ENCODE results near the gene LBH.

The LBH gene

GRCh38 chr2:30243231-30243630 lies 11.9 kb downstream of the LBH start:
- TF ChIP-seq CTCF (conservative IDR thresholded peaks at IDR 0.05) (no peak), ZFX (IDR thresholded peaks at IDR 0.05) (no peak)
- no peak overlapping the region for H3K27ac ChIP-seq

GRCh38 chr2:30245364-30245763 lies 14.0 kb downstream of the LBH start:
- H3K27ac ChIP-seq = no peak overlapping the region
- TF ChIP-seq ZFX (IDR thresholded peaks at IDR 0.05) (no peak), CTCF (conservative IDR thresholded peaks at IDR 0.05) (no peak)

GRCh38 chr2:30248791-30249190 lies 17.5 kb downstream of the LBH start:
- no peak overlapping the region for H3K27ac ChIP-seq
- no peak for TF ChIP-seq CTCF (conservative IDR thresholded peaks at IDR 0.05)
- no peak for TF ChIP-seq ZFX (IDR thresholded peaks at IDR 0.05)

GRCh38 chr2:30249354-30249753 lies 18.0 kb downstream of the LBH start:
- TF ChIP-seq ZFX (IDR thresholded peaks at IDR 0.05) = no peak
- TF ChIP-seq CTCF (conservative IDR thresholded peaks at IDR 0.05) = no peak
- no peak overlapping the region for H3K27ac ChIP-seq

- no peak for TF ChIP-seq ZFX (IDR thresholded peaks at IDR 0.05)
- TF ChIP-seq CTCF (conservative IDR thresholded peaks at IDR 0.05) = no peak
- no peak overlapping the region for H3K27ac ChIP-seq
These were observed 19.1 kb downstream of the LBH start for GRCh38 chr2:30250421-30250820.

GRCh38 chr2:30252723-30253701 lies 21.7 kb downstream of the LBH start:
- no peak for TF ChIP-seq ZFX (IDR thresholded peaks at IDR 0.05)
- no peak for TF ChIP-seq CTCF (conservative IDR thresholded peaks at IDR 0.05)
- no peak overlapping the region for H3K27ac ChIP-seq

- TF ChIP-seq CTCF (conservative IDR thresholded peaks at IDR 0.05) (no peak), ZFX (IDR thresholded peaks at IDR 0.05) (no peak)
- H3K27ac ChIP-seq = no peak overlapping the region
These were observed 22.7 kb downstream of the LBH start for GRCh38 chr2:30253873-30254684.

Data from C4-2B (cell line).